Measurements from ENCODE around the gene SMIM41.

The SMIM41 gene

DNA sequence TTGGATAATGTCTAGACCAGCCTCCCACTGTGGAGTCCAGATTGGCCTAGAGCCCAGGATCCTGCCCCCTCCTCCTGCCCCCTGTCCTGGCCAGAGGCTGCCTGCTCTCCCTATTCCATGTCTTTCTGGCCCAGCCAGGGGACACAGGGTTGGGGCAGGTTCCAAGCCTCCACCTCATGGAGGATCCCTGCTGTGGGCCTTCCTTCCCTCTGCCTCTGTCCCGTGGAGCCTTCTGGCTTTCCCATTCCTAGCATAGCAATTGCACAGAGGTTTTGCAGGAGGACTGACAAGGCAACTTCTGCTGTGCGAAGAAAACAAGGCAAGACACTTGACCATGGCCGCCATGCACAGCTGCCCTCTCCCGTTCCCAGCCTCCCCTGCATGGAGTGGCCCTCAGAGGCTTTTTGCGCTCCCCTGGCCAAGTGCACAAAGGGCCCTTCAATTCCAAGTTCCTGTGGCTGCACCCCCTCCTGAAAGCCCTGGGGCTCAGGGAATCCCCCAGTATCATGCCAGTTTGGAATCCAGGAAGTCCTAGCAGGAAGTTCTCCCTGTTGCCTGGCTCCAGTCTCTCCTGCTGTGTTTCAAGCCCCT is 70.2 kb downstream of the SMIM41 start:
- H3K36me3 Mint-ChIP-seq = no peaks in the 10 kb centered on the region
- H3K4me3 Mint-ChIP-seq = no peak overlapping the region
- DNase-seq = no peak
- H3K27me3 Mint-ChIP-seq = peaks cover 13% of the 10 kb centered on the region
- CTCF ChIA-PET = interaction anchor here (1.1 to 1.6 kb wide), 2 partner anchors 8 to 175 kb away, joined by 3 to 4 read pairs; no protein-coding TSS in a partner anchor
- H3K27ac Mint-ChIP-seq = no peak overlapping the region
- no peaks in the 10 kb centered on the region for H3K9me3 Mint-ChIP-seq
- H3K4me1 Mint-ChIP-seq = peaks cover 28% of the 10 kb centered on the region

DNA sequence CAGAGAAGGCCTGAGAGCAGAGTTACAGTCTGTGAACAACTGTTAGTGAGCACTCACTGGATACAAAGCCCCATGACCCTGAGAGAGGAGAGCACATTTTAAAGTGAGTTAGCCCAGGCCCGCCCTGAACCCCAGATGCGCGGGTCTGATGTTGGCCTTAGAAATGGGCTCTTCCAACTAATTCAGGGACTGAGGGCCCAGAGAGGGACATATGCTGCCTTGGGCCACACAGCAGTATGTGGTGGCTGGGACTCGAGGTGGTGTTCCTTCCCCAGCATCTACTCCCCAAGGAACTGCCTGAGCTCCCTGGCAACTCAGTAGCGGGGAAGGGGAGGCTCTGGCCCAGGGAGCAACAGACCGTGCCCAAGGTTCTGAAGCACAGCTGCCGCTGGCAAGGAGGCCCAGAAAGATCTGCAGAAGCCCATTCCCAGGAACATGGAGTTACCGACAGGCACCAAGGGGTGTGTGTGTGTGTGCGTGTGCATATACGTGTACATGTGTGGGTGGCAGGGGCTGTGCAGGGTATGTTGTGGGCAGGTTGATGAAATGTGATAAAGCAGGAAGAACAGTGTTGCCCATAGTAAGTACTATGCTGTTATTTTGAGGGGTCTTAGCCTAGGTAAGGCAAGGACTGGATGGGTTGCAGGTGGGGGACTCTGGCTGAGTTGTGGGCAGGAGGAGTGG is 71.8 kb downstream of the SMIM41 start:
- Mint-ChIP-seq H3K36me3 (no peaks in the 10 kb centered on the region), H3K27ac (peak overlapping the region; percentile 82), H3K4me1 (peaks cover 43% of the 10 kb centered on the region), H3K9me3 (no peaks in the 10 kb centered on the region), H3K4me3 (peak overlapping the region; percentile 48), H3K27me3 (peaks cover 13% of the 10 kb centered on the region)
- DNase-seq = no peak
- CTCF ChIA-PET = interaction anchor here (1.1 to 1.2 kb wide), 3 partner anchors 128 to 159 kb away, joined by 3 to 4 read pairs (median 3); no protein-coding TSS in a partner anchor

DNA sequence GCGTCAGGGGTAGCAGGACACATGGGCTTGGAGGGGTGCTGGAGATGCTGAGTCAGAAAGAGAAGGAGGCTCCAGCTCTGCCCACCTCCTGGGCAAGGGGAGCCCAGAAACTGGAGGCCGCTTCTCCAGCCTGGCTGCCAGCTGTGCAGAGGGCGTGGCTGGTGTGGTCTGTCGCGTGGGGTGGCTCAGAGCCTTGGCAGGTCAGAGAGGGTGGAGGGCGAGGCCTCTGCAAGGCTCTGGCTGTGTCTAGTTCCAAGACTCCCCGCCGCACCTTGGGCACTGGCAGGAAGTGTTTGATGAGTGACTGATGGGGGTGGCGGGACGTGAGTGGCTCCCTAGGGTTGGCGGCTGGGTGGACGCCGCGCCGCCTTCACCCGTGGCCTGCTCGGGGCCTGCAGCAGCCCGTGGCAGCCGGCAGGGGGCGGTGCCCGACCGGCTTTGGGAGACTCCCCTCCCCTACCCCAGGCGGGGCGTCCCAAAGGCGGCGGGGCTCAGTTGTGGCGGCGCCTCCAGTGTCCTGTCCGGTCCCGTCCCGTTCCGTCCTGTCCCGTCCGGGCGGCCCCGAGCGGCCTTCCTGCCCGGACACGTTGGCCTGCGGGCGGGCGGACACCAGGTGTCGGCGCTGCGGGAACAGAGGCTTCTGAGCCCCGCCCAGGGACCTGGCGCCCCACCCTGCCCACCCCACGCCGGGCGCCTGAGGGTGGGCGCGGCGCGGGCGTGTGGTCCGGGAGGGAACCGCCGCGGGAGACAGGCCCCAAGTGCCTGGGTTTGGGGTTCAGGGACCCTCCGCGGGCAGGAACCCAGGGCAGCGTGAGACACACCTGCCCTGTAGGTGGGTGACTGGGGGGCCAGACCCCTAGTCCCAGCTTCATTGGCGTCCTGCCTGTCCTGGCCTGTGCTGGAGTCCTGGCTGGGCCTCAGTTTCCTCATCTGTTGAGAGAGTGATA is 72.6 kb downstream of the SMIM41 start:
- peaks cover 13% of the 10 kb centered on the region for H3K27me3 Mint-ChIP-seq
- peak; percentile 86 for DNase-seq
- H3K4me3 Mint-ChIP-seq = peak overlapping the region; percentile 48
- H3K9me3 Mint-ChIP-seq = no peaks in the 10 kb centered on the region
- CTCF ChIA-PET = interaction anchor here (1.1 to 1.2 kb wide), 2 partner anchors 155 to 158 kb away, joined by 3 read pairs; no protein-coding TSS in a partner anchor
- peaks cover 52% of the 10 kb centered on the region for H3K4me1 Mint-ChIP-seq
- H3K27ac Mint-ChIP-seq = peak overlapping the region; percentile 82
- no peaks in the 10 kb centered on the region for H3K36me3 Mint-ChIP-seq

DNA sequence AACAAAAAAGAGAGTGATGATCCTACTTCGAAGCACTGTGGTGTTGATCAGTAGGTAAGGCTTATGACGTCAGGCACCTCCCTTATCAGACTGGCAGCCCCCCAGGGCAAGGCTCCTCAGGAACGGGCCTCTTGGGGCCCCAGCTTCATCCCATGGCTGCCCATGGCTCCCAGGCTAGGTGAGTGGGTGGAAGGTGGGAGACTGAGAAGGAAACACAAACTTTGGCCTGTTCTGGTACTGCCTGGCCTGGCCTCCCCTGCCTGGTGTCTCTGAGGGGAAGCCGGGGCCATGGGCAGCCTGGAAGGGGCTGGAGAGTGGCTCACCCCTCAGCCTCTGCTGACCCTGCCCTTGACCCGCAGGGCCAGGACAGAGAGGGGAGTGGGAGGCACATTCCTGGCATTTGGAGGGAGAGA is 73.4 kb downstream of the SMIM41 start:
- Mint-ChIP-seq H3K9me3 (no peaks in the 10 kb centered on the region), H3K27ac (no peak overlapping the region), H3K4me1 (peaks cover 57% of the 10 kb centered on the region), H3K4me3 (no peak overlapping the region), H3K27me3 (peaks cover 13% of the 10 kb centered on the region), H3K36me3 (no peaks in the 10 kb centered on the region)
- CTCF ChIA-PET = interaction anchor here (2.5 kb wide), 1 partner anchor 174 kb away, joined by 26 read pairs; no protein-coding TSS in a partner anchor
- no peak for DNase-seq

DNA sequence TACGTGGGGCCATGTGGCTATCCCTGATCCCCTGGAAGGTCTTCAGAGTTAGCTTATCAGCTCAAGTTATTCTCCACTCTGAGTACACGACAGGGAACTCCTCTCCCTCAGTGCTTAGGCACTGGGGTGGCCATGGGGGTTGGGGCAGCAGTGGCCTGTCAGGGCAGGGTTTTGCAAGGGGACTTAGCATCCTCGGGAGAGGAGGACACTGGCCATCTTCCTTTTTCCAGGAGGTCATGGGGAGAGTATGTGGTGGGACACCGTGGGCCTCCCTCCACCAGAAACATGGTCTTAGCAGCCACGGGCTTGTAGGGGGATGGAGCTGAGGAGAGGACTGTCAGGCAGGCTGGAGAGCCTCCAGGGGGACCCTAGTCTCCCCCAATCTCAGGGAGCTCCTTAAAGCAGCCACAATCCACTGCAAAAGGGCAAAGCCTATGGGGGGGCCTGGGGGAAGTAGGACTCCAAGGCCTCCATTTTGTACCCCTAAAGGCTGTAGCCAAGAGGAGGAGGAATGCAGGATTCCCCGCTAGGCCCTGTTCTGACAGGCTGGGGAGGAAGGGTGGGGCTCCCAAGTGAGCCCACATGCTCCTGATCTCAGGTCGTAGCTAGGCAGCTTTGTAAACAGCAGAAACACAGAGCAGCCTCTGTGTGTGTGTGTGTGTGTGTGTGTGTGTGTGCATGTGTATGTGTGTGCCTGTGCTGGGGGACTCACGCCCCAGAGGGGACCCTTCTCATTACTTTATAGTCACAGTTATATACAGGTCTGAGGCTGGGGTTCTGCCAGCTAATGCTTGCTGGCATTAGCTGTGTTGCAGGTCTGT is 75.8 kb downstream of the SMIM41 start:
- no peaks in the 10 kb centered on the region for H3K36me3 Mint-ChIP-seq
- CTCF ChIA-PET = interaction anchor here (0.9 to 4.0 kb wide), 11 partner anchors 58 to 725 kb away, joined by 3 to 26 read pairs (median 5); no protein-coding TSS in a partner anchor
- DNase-seq = peak; percentile 85
- peaks cover 4% of the 10 kb centered on the region for H3K9me3 Mint-ChIP-seq
- peak overlapping the region; percentile 87 for H3K27ac Mint-ChIP-seq
- peaks cover 11% of the 10 kb centered on the region for H3K27me3 Mint-ChIP-seq
- no peak overlapping the region for H3K4me3 Mint-ChIP-seq
- peaks cover 65% of the 10 kb centered on the region for H3K4me1 Mint-ChIP-seq

GRCh38 chr12:52156311-52156710 is 76.8 kb downstream of the SMIM41 start:
- no peak overlapping the region for H3K4me3 Mint-ChIP-seq

DNA sequence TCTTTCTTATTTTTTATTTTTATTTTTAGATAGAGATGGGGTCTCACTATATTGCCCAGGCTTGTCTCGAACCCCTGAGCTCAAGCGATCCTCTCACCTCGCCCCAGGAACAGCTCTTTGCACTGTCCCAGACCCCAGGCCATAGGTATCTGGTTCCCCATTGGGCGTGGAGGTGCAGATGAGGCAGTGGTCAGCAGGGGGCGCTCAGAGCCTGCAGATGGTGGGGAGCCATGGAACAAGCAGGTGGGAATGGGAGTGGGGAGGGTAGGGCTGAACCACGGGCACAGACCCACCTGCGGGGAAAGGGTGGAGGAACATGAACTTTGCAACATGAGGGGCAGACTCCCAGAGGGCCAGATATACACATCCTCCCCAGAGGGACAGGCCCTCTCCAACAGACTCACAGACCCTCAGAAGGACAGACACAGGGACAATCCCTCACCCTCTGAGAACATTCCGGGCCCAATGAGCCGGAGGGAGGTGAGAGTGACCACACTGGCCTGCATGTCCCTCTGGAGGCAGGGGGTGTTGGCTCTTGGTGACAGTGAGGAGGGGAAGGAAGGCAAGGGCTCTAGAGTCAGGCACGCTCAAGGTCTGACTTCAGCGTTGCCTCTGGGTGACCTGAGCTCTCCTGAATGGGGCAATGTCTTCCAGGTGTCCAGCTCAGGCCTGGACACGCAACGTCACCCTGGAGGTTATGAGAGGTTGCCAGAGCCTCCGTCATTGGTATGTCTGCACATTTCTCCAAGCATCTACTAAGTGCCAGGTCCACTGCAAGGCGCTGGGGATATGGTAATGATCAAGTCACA is 77.5 kb downstream of the SMIM41 start:
- Mint-ChIP-seq H3K4me1 (peaks cover 74% of the 10 kb centered on the region), H3K27ac (no peak overlapping the region), H3K36me3 (peaks cover 6% of the 10 kb centered on the region), H3K4me3 (no peak overlapping the region), H3K9me3 (peaks cover 4% of the 10 kb centered on the region), H3K27me3 (no peaks in the 10 kb centered on the region)
- CTCF ChIA-PET = interaction anchor here (0.6 to 4.0 kb wide), 20 partner anchors 13 to 723 kb away, joined by 3 to 31 read pairs (median 4); no protein-coding TSS in a partner anchor
- DNase-seq = peak; percentile 86

More at GRCh38 chr12:52156311-52156710, 76.8 kb downstream of the SMIM41 start:
- H3K4me1 Mint-ChIP-seq = peaks cover 74% of the 10 kb centered on the region
- peaks cover under 1% of the 10 kb centered on the region for H3K27me3 Mint-ChIP-seq
- DNase-seq = no peak
- CTCF ChIA-PET = interaction anchor here (0.6 to 4.0 kb wide), 13 partner anchors 18 to 724 kb away, joined by 3 to 31 read pairs (median 4); no protein-coding TSS in a partner anchor
- H3K9me3 Mint-ChIP-seq = peaks cover 4% of the 10 kb centered on the region
- peaks cover 3% of the 10 kb centered on the region for H3K36me3 Mint-ChIP-seq
- H3K27ac Mint-ChIP-seq = peak overlapping the region; percentile 52

DNA sequence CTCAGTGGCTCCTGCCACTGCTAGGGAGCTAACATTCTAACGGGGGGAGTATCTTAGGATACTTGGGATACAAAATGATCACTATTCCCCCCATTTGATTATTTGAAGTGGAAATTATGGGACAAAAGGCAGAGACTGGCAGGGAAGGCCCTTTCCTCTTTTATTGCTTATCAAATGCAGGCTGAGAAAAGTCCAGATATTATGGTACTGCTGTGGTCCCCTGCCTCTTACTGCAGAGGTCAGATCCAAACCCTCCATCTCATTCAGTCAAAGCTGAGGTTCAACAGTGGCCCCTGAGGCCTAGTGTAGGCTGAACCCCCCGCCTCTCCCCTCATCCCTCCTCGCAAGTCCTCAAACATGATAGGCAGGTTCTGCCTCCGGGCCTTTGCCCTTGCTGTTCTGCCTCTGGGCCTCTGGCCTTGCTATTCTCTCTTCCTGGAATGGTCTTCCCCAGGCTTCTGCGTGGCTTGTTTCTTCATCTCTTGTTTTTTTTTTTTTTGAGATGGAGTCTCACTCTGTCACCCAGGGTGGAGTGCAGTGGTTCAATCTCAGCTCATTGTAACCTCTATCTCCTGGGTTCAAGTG is 78.2 kb downstream of the SMIM41 start:
- Mint-ChIP-seq H3K4me3 (no peak overlapping the region), H3K27ac (no peak overlapping the region), H3K4me1 (peaks cover 78% of the 10 kb centered on the region), H3K9me3 (peaks cover 4% of the 10 kb centered on the region), H3K27me3 (no peaks in the 10 kb centered on the region), H3K36me3 (peaks cover 6% of the 10 kb centered on the region)
- CTCF ChIA-PET = interaction anchor here (0.8 to 4.0 kb wide), 17 partner anchors 9 to 723 kb away, joined by 3 to 31 read pairs (median 4); no protein-coding TSS in a partner anchor
- DNase-seq = no peak

Measured in activated naive CD4-positive, alpha-beta T cell treated with anti-CD3 and anti-CD28 coated beads, Interleukin-2, amount 10 ng/mL, durations not matched to agents 7 days and 5 days (primary cell).